UCSD-AML1 (cell line): ENCODE measurements around the gene PMM1.
"Not testable (repeated sequence)": the region's sequence is repeated elsewhere in the genome, so short reads cannot be mapped to it uniquely, and the experiment has no call there.

ENCODE experiments used
- DNase-seq: peaks from one replicate; lab custom pipeline; 2025; ENCODE audit not compliant: unreplicated experiment; lab: John Stamatoyannopoulos, UW

PMM1 gene

GRCh38 chr22:41564563-41564962 is 25.1 kb downstream of the PMM1 start:
- DNase-seq = no peak

- DNase-seq = no peak
These were observed 26.5 kb downstream of the PMM1 start for GRCh38 chr22:41563051-41563711.

GRCh38 chr22:41562461-41562860 is 27.2 kb downstream of the PMM1 start:
- DNase-seq = no peak

GRCh38 chr22:41561788-41562187 is 27.9 kb downstream of the PMM1 start:
- DNase-seq = no peak

GRCh38 chr22:41561335-41561734 is 28.3 kb downstream of the PMM1 start:
- no peak for DNase-seq

- DNase-seq = no peak
These were observed 29.6 kb downstream of the PMM1 start for GRCh38 chr22:41560095-41560471.

- DNase-seq = not testable (repeated sequence)
These were observed 31.4 kb downstream of the PMM1 start for GRCh38 chr22:41558241-41558630.

GRCh38 chr22:41557401-41558240 is 32.0 kb downstream of the PMM1 start:
- no peak for DNase-seq

GRCh38 chr22:41556561-41556960 is 33.1 kb downstream of the PMM1 start:
- no peak for DNase-seq

- DNase-seq = no peak
These were observed 34.2 kb downstream of the PMM1 start for GRCh38 chr22:41555325-41555982.

- no peak for DNase-seq
These were observed 37.6 kb downstream of the PMM1 start for GRCh38 chr22:41551877-41552582.

GRCh38 chr22:41550952-41551491 is 38.6 kb downstream of the PMM1 start:
- no peak for DNase-seq

- DNase-seq = no peak
These were observed 40.8 kb downstream of the PMM1 start for GRCh38 chr22:41548830-41549211.

GRCh38 chr22:41544671-41545476 is 44.8 kb downstream of the PMM1 start:
- DNase-seq = no peak

- DNase-seq = peak; percentile 99
These were observed 45.6 kb downstream of the PMM1 start, which contains the start of gene POLR3H for GRCh38 chr22:41543854-41544670. TSS of gene POLR3H (minus strand) at chr22:41544470. CDS start at chr22:41544101, 369 bp downstream.

- DNase-seq = no peak
These were observed 47.4 kb downstream of the PMM1 start for GRCh38 chr22:41542224-41542623.

GRCh38 chr22:41541484-41541883 is 48.2 kb downstream of the PMM1 start:
- DNase-seq = no peak

GRCh38 chr22:41540365-41540764 is 49.3 kb downstream of the PMM1 start:
- DNase-seq = no peak

- DNase-seq = no peak
These were observed 49.7 kb downstream of the PMM1 start for GRCh38 chr22:41540006-41540315.
